WERI-Rb-1 (cell line): ENCODE measurements around the gene KLHL8.
"Not testable (repeated sequence)": the region's sequence is repeated elsewhere in the genome, so short reads cannot be mapped to it uniquely, and the experiment has no call there.

Experiments
- DNase-seq: peaks from one replicate; pipeline ENCODE4 v3.0.0-alpha.2; 2020
- H3K27ac ChIP-seq: fragments of 250-450 bp; sonication (Bioruptor Pico); 2 replicates; pipeline ENCODE4 v1.5.1; 2020; ENCODE audit warnings: mild to moderate bottlenecking, moderate library complexity
- H3K27me3 ChIP-seq: fragments of 250-450 bp; sonication (Bioruptor Pico); 2 replicates; pipeline ENCODE4 v1.5.1; 2021; ENCODE audit warnings: mild to moderate bottlenecking, low read depth, moderate library complexity; ENCODE audit not compliant: insufficient read depth, severe bottlenecking
- H3K36me3 ChIP-seq: fragments of 250-450 bp; sonication (Bioruptor Pico); 2 replicates; pipeline ENCODE4 v1.5.1; 2020; ENCODE audit warnings: mild to moderate bottlenecking, moderate library complexity
- H3K4me3 ChIP-seq: 2 replicates; pipeline ENCODE4 v1.5.1; 2011; ENCODE audit warnings: low read depth, mild to moderate bottlenecking, control low read depth, low read length
- H3K9me3 ChIP-seq: fragments of 250-450 bp; sonication (Bioruptor Pico); 2 replicates; pipeline ENCODE4 v1.5.1; 2021; ENCODE audit warnings: mild to moderate bottlenecking, moderate library complexity; ENCODE audit not compliant: severe bottlenecking
- CTCF ChIP-seq: IDR thresholded peaks from 2 replicates; pipeline ENCODE4 v1.5.1; 2011; ENCODE audit warnings: low read depth, mild to moderate bottlenecking, control low read depth, inconsistent platforms, low read length

KLHL8 gene

DNA sequence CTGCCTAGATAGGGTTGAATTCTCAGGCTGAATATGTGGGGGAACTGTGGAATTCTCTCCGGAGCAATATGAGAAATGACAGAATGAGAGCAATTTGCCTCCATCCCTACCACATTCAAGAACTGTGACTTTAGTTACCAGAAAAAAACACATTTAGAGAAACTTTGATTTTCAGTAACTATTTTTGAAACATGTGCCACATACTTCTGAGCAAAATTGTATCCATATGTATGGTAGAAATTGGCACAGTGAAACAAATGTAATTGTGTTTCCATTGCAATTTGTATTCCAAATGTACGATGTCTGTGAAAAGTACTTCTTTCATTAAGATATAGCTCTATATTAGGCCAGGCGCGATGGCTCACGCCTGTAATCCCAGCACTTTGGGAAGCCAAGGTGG is 5.5 kb upstream of the KLHL8 start:
- DNase-seq: no peak
- no peak for TF ChIP-seq CTCF
- H3K36me3 ChIP-seq: no peaks in the 10 kb centered on the region
- no peaks in the 10 kb centered on the region for H3K9me3 ChIP-seq
- H3K27ac ChIP-seq: no peak overlapping the region
- no peak overlapping the region for H3K4me3 ChIP-seq
- no peaks in the 10 kb centered on the region for H3K27me3 ChIP-seq

GRCh38 chr4:87224141-87224923 is 3.9 kb upstream of the KLHL8 start:
- no peaks in the 10 kb centered on the region for H3K27me3 ChIP-seq
- H3K9me3 ChIP-seq: no peaks in the 10 kb centered on the region
- peak; percentile 53 for DNase-seq
- H3K36me3 ChIP-seq: peaks cover 4% of the 10 kb centered on the region
- TF ChIP-seq CTCF: no peak
- no peak overlapping the region for H3K4me3 ChIP-seq
- H3K27ac ChIP-seq: no peak overlapping the region

DNA sequence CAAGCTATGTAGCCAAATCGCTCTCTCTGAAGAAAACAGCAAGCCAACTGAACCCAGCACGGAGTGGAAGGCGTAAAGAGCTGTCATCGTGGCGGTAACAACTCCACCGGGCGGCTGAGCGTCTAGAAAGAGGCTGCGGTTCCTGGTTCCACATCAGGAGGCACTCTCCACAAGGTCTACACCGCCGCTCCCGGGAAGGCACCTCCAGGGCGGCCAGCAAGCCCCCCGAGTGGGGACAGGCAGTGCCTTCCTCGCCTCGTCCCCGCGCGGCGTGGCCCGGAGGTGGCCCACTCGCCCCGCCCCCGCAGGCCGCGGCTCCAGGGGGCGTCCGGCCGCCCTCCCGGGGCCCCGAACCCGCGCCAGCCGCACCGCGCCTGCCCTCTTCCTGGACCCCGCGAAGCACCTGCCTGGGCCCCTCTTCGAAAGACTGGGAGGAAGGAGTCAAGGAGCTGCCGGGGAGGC is 755 bp downstream of the KLHL8 start:
- Histone ChIP-seq H3K27me3 (no peaks in the 10 kb centered on the region), H3K9me3 (no peaks in the 10 kb centered on the region), H3K27ac (peak overlapping the region; percentile 95), H3K36me3 (peaks cover 4% of the 10 kb centered on the region), H3K4me3 (peak overlapping the region; percentile 100)
- DNase-seq: peak; percentile 48
- peak; percentile 36 for TF ChIP-seq CTCF

GRCh38 chr4:87217235-87217763 is 3.1 kb downstream of the KLHL8 start:
- H3K36me3 ChIP-seq, H3K27me3 ChIP-seq, H3K4me3 ChIP-seq, DNase-seq, H3K9me3 ChIP-seq, H3K27ac ChIP-seq: not testable (repeated sequence)

- Histone ChIP-seq H3K9me3 (no peaks in the 10 kb centered on the region), H3K27me3 (no peaks in the 10 kb centered on the region), H3K36me3 (peaks cover 4% of the 10 kb centered on the region), H3K27ac (no peak overlapping the region), H3K4me3 (no peak overlapping the region)
- TF ChIP-seq CTCF: no peak
- no peak for DNase-seq
Observed at GRCh38 chr4:87216469-87216868, 3.9 kb downstream of the KLHL8 start.

- Histone ChIP-seq H3K4me3 (no peak overlapping the region), H3K27me3 (no peaks in the 10 kb centered on the region), H3K9me3 (no peaks in the 10 kb centered on the region), H3K36me3 (no peaks in the 10 kb centered on the region), H3K27ac (no peak overlapping the region)
- no peak for TF ChIP-seq CTCF
- DNase-seq: no peak
Observed at GRCh38 chr4:87213421-87214075, 6.9 kb downstream of the KLHL8 start.
